ENCODE results near the gene FBLN1.

Gene FBLN1

DNA sequence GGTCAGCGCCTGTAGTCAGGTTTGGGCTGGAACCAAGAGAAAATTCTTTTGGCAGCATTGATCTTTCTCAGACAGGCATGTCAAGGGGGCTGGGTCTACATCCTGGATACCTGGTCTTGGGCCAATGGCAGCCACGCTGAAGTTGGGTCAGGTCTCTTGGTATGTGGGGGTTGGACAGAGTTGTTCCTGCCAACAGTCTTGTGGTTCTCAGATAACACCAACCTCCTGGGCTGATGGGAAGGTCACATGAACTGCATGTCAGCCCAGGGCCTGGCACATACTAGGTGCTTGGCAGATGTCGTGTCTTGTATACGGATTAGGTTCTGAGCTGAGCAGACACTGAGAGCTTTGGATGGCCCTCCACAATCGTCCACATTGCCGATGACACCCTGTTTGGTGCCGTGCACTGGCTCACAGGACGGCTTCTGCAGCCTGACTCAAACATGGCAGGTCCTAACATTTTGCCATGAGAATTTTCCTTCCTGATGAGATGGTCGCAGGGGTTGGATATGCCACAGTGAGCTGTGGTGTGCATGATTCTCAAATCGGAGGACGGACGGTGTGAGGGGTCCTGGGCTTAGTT is 42.0 kb downstream of the FBLN1 start:
- H3K36me3 ChIP-seq (ENCODE audit: low read depth): peaks cover 22% of the 10 kb centered on the region
- no peaks in the 10 kb centered on the region for H3K27me3 ChIP-seq (ENCODE audit: insufficient read depth, poor library complexity, severe bottlenecking)
- no peaks in the 10 kb centered on the region for H3K9me3 ChIP-seq (ENCODE audit: severe bottlenecking)
- no peak for ATAC-seq (ENCODE audit: low read depth)
- no peak for DNase-seq (ENCODE audit: low spot score)
- H3K27ac ChIP-seq (ENCODE audit: poor library complexity, severe bottlenecking): no peak overlapping the region
- peaks cover 9% of the 10 kb centered on the region for H3K4me1 ChIP-seq (ENCODE audit: insufficient read depth, poor library complexity, severe bottlenecking)
- no peak overlapping the region for H3K4me3 ChIP-seq (ENCODE audit: severe bottlenecking)
- TF ChIP-seq, protein P1, sequence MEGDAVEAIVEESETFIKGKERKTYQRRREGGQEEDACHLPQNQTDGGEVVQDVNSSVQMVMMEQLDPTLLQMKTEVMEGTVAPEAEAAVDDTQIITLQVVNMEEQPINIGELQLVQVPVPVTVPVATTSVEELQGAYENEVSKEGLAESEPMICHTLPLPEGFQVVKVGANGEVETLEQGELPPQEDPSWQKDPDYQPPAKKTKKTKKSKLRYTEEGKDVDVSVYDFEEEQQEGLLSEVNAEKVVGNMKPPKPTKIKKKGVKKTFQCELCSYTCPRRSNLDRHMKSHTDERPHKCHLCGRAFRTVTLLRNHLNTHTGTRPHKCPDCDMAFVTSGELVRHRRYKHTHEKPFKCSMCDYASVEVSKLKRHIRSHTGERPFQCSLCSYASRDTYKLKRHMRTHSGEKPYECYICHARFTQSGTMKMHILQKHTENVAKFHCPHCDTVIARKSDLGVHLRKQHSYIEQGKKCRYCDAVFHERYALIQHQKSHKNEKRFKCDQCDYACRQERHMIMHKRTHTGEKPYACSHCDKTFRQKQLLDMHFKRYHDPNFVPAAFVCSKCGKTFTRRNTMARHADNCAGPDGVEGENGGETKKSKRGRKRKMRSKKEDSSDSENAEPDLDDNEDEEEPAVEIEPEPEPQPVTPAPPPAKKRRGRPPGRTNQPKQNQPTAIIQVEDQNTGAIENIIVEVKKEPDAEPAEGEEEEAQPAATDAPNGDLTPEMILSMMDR (IDR thresholded peaks at IDR 0.05; ENCODE audit: poor library complexity, severe bottlenecking): no peak

GRCh38 chr22:45546333-45547015 is 43.8 kb downstream of the FBLN1 start:
- no peak overlapping the region for H3K4me3 ChIP-seq (ENCODE audit: severe bottlenecking)
- H3K9me3 ChIP-seq (ENCODE audit: severe bottlenecking): no peaks in the 10 kb centered on the region
- TF ChIP-seq, protein P1 (IDR thresholded peaks at IDR 0.05; ENCODE audit: poor library complexity, severe bottlenecking): no peak
- no peaks in the 10 kb centered on the region for H3K27me3 ChIP-seq (ENCODE audit: insufficient read depth, poor library complexity, severe bottlenecking)
- H3K36me3 ChIP-seq (ENCODE audit: low read depth): peaks cover 20% of the 10 kb centered on the region
- DNase-seq (ENCODE audit: low spot score) (no peak), ATAC-seq (ENCODE audit: low read depth) (no peak)
- peaks cover 11% of the 10 kb centered on the region for H3K4me1 ChIP-seq (ENCODE audit: insufficient read depth, poor library complexity, severe bottlenecking)
- H3K27ac ChIP-seq (ENCODE audit: poor library complexity, severe bottlenecking): no peak overlapping the region

DNA sequence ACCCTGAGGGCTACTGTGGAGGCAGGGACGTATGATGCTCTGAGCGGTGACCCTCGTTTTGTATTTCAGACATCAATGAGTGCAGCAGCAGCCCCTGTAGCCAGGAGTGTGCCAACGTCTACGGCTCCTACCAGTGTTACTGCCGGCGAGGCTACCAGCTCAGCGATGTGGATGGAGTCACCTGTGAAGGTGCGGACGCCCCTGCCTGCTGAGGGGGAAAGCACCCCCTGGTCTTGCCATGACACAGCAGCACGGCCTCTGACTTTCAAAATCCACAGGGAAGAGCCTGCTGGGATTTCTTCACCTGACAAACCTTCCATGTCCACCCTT is 44.3 kb downstream of the FBLN1 start:
- H3K27ac ChIP-seq (ENCODE audit: poor library complexity, severe bottlenecking): no peak overlapping the region
- no peaks in the 10 kb centered on the region for H3K9me3 ChIP-seq (ENCODE audit: severe bottlenecking)
- ATAC-seq (ENCODE audit: low read depth) (no peak), DNase-seq (ENCODE audit: low spot score) (no peak)
- no peak overlapping the region for H3K4me3 ChIP-seq (ENCODE audit: severe bottlenecking)
- H3K27me3 ChIP-seq (ENCODE audit: insufficient read depth, poor library complexity, severe bottlenecking): no peaks in the 10 kb centered on the region
- peaks cover 11% of the 10 kb centered on the region for H3K4me1 ChIP-seq (ENCODE audit: insufficient read depth, poor library complexity, severe bottlenecking)
- TF ChIP-seq, protein P1 (IDR thresholded peaks at IDR 0.05; ENCODE audit: poor library complexity, severe bottlenecking): no peak
- H3K36me3 ChIP-seq (ENCODE audit: low read depth): peaks cover 16% of the 10 kb centered on the region

- ATAC-seq (ENCODE audit: low read depth) (no peak), DNase-seq (ENCODE audit: low spot score) (no peak)
- Histone ChIP-seq H3K27ac (ENCODE audit: poor library complexity, severe bottlenecking) (no peak overlapping the region), H3K36me3 (ENCODE audit: low read depth) (peaks cover 19% of the 10 kb centered on the region), H3K4me1 (ENCODE audit: insufficient read depth, poor library complexity, severe bottlenecking) (peaks cover 11% of the 10 kb centered on the region), H3K27me3 (ENCODE audit: insufficient read depth, poor library complexity, severe bottlenecking) (no peaks in the 10 kb centered on the region), H3K9me3 (ENCODE audit: severe bottlenecking) (no peaks in the 10 kb centered on the region), H3K4me3 (ENCODE audit: severe bottlenecking) (no peak overlapping the region)
- TF ChIP-seq, protein P1 (IDR thresholded peaks at IDR 0.05; ENCODE audit: poor library complexity, severe bottlenecking): no peak
Measured at GRCh38 chr22:45547731-45548130, 45.0 kb downstream of the FBLN1 start.

DNA sequence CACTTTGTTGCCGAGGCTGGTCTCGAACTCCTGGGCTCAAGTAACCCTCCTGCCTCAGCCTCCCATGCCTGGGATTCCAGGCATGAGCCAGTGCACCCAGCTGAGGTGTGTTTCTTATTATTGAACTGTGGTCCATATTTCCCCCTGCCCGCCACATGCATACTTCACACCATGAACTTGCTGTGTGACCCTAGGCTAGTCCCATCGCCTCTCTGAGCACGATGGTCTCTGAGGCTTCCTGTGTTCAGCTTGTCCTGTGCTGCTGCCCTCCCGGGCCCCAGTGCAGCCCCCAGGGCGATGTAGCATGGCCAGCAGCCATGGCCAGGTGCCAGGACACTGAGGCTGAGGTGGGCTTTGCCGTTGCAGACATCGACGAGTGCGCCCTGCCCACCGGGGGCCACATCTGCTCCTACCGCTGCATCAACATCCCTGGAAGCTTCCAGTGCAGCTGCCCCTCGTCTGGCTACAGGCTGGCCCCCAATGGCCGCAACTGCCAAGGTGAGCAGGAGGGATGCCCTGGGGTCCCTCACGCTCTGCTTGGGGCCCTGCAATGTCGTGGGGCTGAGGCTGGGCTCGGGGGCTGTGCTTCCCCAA is 45.7 kb downstream of the FBLN1 start:
- peak overlapping the region; percentile 40 for H3K27ac ChIP-seq (ENCODE audit: poor library complexity, severe bottlenecking)
- H3K27me3 ChIP-seq (ENCODE audit: insufficient read depth, poor library complexity, severe bottlenecking): no peaks in the 10 kb centered on the region
- H3K9me3 ChIP-seq (ENCODE audit: severe bottlenecking): no peaks in the 10 kb centered on the region
- TF ChIP-seq, protein P1 (IDR thresholded peaks at IDR 0.05; ENCODE audit: poor library complexity, severe bottlenecking): no peak
- DNase-seq (ENCODE audit: low spot score) (no peak), ATAC-seq (ENCODE audit: low read depth) (no peak)
- H3K4me1 ChIP-seq (ENCODE audit: insufficient read depth, poor library complexity, severe bottlenecking): peaks cover 16% of the 10 kb centered on the region
- H3K36me3 ChIP-seq (ENCODE audit: low read depth): peaks cover 21% of the 10 kb centered on the region
- no peak overlapping the region for H3K4me3 ChIP-seq (ENCODE audit: severe bottlenecking)
